K562 (cell line): ENCODE data around the gene VTN. TPM values are rescaled to one million over a fixed set of nuclear protein-coding genes. Genes with fewer than 3 reads are reported as not detected.

Source experiments
- ARHGAP35 ChIP-seq: fragments of 450-650 bp; IDR thresholded peaks from 2 replicates; pipeline ENCODE4 v1.6.1; 2018; ENCODE audit not compliant: partially characterized antibody
- DIDO1 ChIP-seq: fragments of 450-650 bp; IDR thresholded peaks from 2 replicates; pipeline ENCODE4 v1.6.1; 2016; ENCODE audit warnings: low read depth, missing biosample characterization, missing genetic modification characterization
- FOXM1 ChIP-seq, 2 experiments: fragments of 450-650 bp in 1 of 2; sonication (generic) in 1 of 2; formaldehyde crosslinking in 1 of 2; IDR thresholded peaks; 2 replicates each; pipeline versions ENCODE4 v1.6.1 to v1.9.0; 2017 to 2022; ENCODE audit warnings: low read depth in 2 of 2, mild to moderate bottlenecking in 2 of 2, missing genetic modification reagents in 1 of 2, moderate library complexity in 1 of 2
- GTF2E2 ChIP-seq: fragments of 200-800 bp; sonication (Bioruptor generic); IDR thresholded peaks from 2 replicates; pipeline ENCODE4 v1.6.1; 2016; ENCODE audit warnings: missing genetic modification characterization, missing compliant biosample characterization
- HNRNPUL1 ChIP-seq: fragments of 200-400 bp; formaldehyde crosslinking; IDR thresholded peaks from 2 replicates; pipeline ENCODE4 v1.6.1; 2017; ENCODE audit warnings: low read length
- PHB2 ChIP-seq: fragments of 450-650 bp; IDR thresholded peaks from 2 replicates; pipeline ENCODE4 v1.6.1; 2017; ENCODE audit warnings: low read depth
- PHF20 ChIP-seq: fragments of 450-650 bp; IDR thresholded peaks from 2 replicates; pipeline ENCODE4 v1.6.1; 2018; ENCODE audit not compliant: partially characterized antibody
- SIX5 ChIP-seq, 2 experiments: IDR thresholded peaks; 2 replicates each; pipeline ENCODE4 v1.6.1; 2011; ENCODE audit warnings: low read length in 2 of 2, borderline replicate concordance in 1 of 2, low read depth in 1 of 2, mild to moderate bottlenecking in 1 of 2, moderate library complexity in 1 of 2; ENCODE audit not compliant: insufficient read depth in 1 of 2
- TAL1 ChIP-seq: fragments of 450-650 bp; IDR thresholded peaks from 2 replicates; pipeline ENCODE4 v1.6.1; 2016; ENCODE audit warnings: mild to moderate bottlenecking
- TCF3 ChIP-seq: sonication (generic); formaldehyde crosslinking; IDR thresholded peaks from 2 replicates; pipeline ENCODE4 v1.4.0; 2020; ENCODE audit warnings: mild to moderate bottlenecking, missing genetic modification reagents
- ZNF232 ChIP-seq: sonication (generic); formaldehyde crosslinking; IDR thresholded peaks from 2 replicates; pipeline ENCODE4 v1.8.0; 2022; ENCODE audit warnings: mild to moderate bottlenecking, missing genetic modification reagents
- ZNF436 ChIP-seq: fragments of 250-450, 450-650 bp; sonication (Bioruptor Pico); formaldehyde crosslinking; IDR thresholded peaks from 2 replicates; pipeline ENCODE4 v1.7.0; 2020; ENCODE audit warnings: mild to moderate bottlenecking
- ZNF668 ChIP-seq: fragments of 250-450 bp; sonication (Bioruptor Pico); IDR thresholded peaks from 2 replicates; pipeline ENCODE4 v1.8.0; 2022; ENCODE audit warnings: mild to moderate bottlenecking, inconsistent platforms
- ZZZ3 ChIP-seq: fragments of 450-650 bp; IDR thresholded peaks from 2 replicates; pipeline ENCODE4 v1.6.1; 2016; ENCODE audit warnings: antibody characterized with exemption, mild to moderate bottlenecking, moderate library complexity
- polyA plus RNA-seq, 8 experiments: library from polyadenylated mRNA; depleted of rRNA in 4 of 8; stranded (reverse) in 5 of 8; unstranded in 3 of 8; fragments of >200 nt; fragmentation: Nextera tagmentation in 2 of 8; fragmentation: Illumina TruSeq in 1 of 8; extraction: Ambion mirVana in 2 of 8; extraction: Trizol in 1 of 8; gene quantifications; 2 replicates each; pipeline versions ENCODE4 v1.2.1 to v1.2.3, GENCODE V29; 2011 to 2014; ENCODE audit warnings: inconsistent platforms in 1 of 8, missing spikeins in 1 of 8
- total RNA-seq, 7 experiments: library from RNA; depleted of rRNA in 6 of 7; stranded (reverse); fragments of >200 nt in 6 of 7; fragmentation: Illumina TruSeq in 2 of 7; extraction: Trizol in 2 of 7; gene quantifications; 2 replicates each; pipeline versions ENCODE4 v1.2.1 to v1.2.3, GENCODE V29; 2011 to 2021; ENCODE audit warnings: low replicate concordance in 1 of 7
- TF ChIP-seq, protein P1 (sequence below): fragments of 450-650 bp; IDR thresholded peaks from 2 replicates; pipeline ENCODE4 v1.6.1; 2016; ENCODE audit warnings: mild to moderate bottlenecking, moderate library complexity
- TF ChIP-seq, protein P2 (sequence below): fragments of 450-650 bp; formaldehyde crosslinking; IDR thresholded peaks from 2 replicates; pipeline ENCODE4 v1.4.0; 2020; ENCODE audit warnings: mild to moderate bottlenecking, moderate library complexity

VTN gene
- total and polyA plus RNA-seq, 9 of the 15 experiments (the other 6 are each of a cell fraction or from before 2014, with no cell fraction given), result 0.13 to 1.0 (median 0.29) TPM; not detected in 1

DNA sequence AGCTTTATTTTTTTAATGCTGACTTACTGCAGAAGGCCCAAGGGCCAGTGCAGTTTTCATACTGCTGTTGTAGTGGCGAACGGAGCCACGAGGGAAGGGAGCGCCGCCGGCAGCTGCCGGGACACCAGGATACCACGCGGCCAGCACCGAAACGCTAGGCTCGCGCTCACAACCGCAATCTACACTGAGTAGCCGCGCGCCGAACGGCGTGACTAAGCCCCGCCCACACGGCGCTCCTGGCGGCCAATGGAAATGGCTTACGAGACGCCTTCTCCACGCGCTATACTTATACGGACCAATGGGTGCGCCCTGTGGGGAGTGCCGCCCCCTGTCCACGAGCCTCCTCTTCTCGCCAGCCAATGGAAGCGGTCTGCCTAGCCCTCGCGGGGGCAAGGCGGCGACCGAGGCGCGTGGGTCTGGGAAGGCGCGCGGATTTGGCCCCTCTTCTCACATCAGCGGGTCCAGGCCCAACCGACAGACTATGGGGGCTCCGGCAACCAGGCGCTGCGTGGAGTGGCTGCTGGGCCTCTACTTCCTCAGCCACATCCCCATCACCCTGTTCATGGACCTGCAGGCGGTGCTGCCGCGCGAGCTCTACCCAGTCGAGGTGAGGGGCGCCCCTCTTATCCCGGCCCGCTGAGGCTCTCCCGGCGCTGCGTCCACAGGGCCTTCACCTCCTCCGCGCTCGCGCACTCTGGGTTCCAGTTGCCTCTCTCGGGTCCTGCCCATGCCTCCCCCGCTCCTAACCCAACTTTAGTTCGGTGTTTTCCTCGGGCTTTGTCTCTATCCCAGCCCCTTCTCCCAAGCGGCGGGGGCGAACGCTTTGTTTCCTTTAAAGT, 51.1 kb downstream of the VTN start, which contains the start of gene TMEM97 (continued):
- TF ChIP-seq, protein P1, sequence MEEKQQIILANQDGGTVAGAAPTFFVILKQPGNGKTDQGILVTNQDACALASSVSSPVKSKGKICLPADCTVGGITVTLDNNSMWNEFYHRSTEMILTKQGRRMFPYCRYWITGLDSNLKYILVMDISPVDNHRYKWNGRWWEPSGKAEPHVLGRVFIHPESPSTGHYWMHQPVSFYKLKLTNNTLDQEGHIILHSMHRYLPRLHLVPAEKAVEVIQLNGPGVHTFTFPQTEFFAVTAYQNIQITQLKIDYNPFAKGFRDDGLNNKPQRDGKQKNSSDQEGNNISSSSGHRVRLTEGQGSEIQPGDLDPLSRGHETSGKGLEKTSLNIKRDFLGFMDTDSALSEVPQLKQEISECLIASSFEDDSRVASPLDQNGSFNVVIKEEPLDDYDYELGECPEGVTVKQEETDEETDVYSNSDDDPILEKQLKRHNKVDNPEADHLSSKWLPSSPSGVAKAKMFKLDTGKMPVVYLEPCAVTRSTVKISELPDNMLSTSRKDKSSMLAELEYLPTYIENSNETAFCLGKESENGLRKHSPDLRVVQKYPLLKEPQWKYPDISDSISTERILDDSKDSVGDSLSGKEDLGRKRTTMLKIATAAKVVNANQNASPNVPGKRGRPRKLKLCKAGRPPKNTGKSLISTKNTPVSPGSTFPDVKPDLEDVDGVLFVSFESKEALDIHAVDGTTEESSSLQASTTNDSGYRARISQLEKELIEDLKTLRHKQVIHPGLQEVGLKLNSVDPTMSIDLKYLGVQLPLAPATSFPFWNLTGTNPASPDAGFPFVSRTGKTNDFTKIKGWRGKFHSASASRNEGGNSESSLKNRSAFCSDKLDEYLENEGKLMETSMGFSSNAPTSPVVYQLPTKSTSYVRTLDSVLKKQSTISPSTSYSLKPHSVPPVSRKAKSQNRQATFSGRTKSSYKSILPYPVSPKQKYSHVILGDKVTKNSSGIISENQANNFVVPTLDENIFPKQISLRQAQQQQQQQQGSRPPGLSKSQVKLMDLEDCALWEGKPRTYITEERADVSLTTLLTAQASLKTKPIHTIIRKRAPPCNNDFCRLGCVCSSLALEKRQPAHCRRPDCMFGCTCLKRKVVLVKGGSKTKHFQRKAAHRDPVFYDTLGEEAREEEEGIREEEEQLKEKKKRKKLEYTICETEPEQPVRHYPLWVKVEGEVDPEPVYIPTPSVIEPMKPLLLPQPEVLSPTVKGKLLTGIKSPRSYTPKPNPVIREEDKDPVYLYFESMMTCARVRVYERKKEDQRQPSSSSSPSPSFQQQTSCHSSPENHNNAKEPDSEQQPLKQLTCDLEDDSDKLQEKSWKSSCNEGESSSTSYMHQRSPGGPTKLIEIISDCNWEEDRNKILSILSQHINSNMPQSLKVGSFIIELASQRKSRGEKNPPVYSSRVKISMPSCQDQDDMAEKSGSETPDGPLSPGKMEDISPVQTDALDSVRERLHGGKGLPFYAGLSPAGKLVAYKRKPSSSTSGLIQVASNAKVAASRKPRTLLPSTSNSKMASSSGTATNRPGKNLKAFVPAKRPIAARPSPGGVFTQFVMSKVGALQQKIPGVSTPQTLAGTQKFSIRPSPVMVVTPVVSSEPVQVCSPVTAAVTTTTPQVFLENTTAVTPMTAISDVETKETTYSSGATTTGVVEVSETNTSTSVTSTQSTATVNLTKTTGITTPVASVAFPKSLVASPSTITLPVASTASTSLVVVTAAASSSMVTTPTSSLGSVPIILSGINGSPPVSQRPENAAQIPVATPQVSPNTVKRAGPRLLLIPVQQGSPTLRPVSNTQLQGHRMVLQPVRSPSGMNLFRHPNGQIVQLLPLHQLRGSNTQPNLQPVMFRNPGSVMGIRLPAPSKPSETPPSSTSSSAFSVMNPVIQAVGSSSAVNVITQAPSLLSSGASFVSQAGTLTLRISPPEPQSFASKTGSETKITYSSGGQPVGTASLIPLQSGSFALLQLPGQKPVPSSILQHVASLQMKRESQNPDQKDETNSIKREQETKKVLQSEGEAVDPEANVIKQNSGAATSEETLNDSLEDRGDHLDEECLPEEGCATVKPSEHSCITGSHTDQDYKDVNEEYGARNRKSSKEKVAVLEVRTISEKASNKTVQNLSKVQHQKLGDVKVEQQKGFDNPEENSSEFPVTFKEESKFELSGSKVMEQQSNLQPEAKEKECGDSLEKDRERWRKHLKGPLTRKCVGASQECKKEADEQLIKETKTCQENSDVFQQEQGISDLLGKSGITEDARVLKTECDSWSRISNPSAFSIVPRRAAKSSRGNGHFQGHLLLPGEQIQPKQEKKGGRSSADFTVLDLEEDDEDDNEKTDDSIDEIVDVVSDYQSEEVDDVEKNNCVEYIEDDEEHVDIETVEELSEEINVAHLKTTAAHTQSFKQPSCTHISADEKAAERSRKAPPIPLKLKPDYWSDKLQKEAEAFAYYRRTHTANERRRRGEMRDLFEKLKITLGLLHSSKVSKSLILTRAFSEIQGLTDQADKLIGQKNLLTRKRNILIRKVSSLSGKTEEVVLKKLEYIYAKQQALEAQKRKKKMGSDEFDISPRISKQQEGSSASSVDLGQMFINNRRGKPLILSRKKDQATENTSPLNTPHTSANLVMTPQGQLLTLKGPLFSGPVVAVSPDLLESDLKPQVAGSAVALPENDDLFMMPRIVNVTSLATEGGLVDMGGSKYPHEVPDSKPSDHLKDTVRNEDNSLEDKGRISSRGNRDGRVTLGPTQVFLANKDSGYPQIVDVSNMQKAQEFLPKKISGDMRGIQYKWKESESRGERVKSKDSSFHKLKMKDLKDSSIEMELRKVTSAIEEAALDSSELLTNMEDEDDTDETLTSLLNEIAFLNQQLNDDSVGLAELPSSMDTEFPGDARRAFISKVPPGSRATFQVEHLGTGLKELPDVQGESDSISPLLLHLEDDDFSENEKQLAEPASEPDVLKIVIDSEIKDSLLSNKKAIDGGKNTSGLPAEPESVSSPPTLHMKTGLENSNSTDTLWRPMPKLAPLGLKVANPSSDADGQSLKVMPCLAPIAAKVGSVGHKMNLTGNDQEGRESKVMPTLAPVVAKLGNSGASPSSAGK, result peak; percentile 94
- TF ChIP-seq SIX5 (IDR thresholded peaks at IDR 0.05; ENCODE audit: borderline replicate concordance in 1 of 2, insufficient read depth in 1 of 2, low read depth in 1 of 2, low read length in 2 of 2), result no peak
- TF ChIP-seq PHF20, result peak; percentile 57
- TF ChIP-seq HNRNPUL1, result no peak
- no peak for TF ChIP-seq FOXM1 (IDR thresholded peaks at IDR 0.05; ENCODE audit: low read depth)
- no peak; the same call in 1 of the 2 replicates for TF ChIP-seq FOXM1 (CRISPR knock-in tag; IDR thresholded peaks at IDR 0.05; ENCODE audit: low read depth)
- TF ChIP-seq ZZZ3, result no peak
- TF ChIP-seq GTF2E2 (tag), result no peak
- TF ChIP-seq DIDO1 (tag), result no peak
- no peak for TF ChIP-seq ARHGAP35
- TF ChIP-seq ZNF436, result no peak
- no peak for TF ChIP-seq ZNF668 (CRISPR knock-in tag)
- no peak for TF ChIP-seq PHB2
- no peak for TF ChIP-seq TAL1
- no peak for TF ChIP-seq TCF3 (CRISPR knock-in tag)
- TF ChIP-seq, protein P2, sequence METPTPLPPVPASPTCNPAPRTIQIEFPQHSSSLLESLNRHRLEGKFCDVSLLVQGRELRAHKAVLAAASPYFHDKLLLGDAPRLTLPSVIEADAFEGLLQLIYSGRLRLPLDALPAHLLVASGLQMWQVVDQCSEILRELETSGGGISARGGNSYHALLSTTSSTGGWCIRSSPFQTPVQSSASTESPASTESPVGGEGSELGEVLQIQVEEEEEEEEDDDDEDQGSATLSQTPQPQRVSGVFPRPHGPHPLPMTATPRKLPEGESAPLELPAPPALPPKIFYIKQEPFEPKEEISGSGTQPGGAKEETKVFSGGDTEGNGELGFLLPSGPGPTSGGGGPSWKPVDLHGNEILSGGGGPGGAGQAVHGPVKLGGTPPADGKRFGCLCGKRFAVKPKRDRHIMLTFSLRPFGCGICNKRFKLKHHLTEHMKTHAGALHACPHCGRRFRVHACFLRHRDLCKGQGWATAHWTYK (CRISPR knock-in tag), result 0 out of 2 replicates have a peak, but pooled peaks have one; percentile 8
- no peak for TF ChIP-seq ZNF232 (CRISPR knock-in tag)
